Keratinocyte (primary cell): ENCODE data around the gene TXNDC5. TPM values are rescaled to one million over a fixed set of nuclear protein-coding genes. Genes with fewer than 3 reads are reported as not detected.

ENCODE experiments used
- DNase-seq: peaks from one replicate; pipeline ENCODE4 v3.0.0-alpha.2; 2011; ENCODE audit warnings: low read depth, missing footprints, low spot score
- FAIRE-seq: peaks from 2 replicates; lab custom pipeline; 2011; peaks lifted over from hg19 to GRCh38; lab: Jason Lieb, UNC
- H2AFZ ChIP-seq: 2 replicates; pipeline ENCODE4 v1.6.0; 2012; ENCODE audit warnings: low read length, control low read depth, inconsistent platforms; ENCODE audit not compliant: control insufficient read depth
- H3K27ac ChIP-seq: 2 replicates; pipeline ENCODE4 v1.5.1; 2011; ENCODE audit warnings: low read length; ENCODE audit not compliant: control insufficient read depth, insufficient read depth
- H3K27me3 ChIP-seq: 3 replicates; pipeline ENCODE4 v1.6.0; 2011; ENCODE audit warnings: low read length; ENCODE audit not compliant: control insufficient read depth, insufficient read depth; ENCODE audit errors: extremely low read depth
- H3K36me3 ChIP-seq, 2 experiments: 2 replicates in 1 of 2; 3 replicates in 1 of 2; pipeline ENCODE4 v1.5.1; 2011; ENCODE audit warnings: low read length in 2 of 2, mild to moderate bottlenecking in 1 of 2; ENCODE audit not compliant: control insufficient read depth in 2 of 2, insufficient read depth in 2 of 2; ENCODE audit errors: extremely low read depth in 1 of 2
- H3K4me1 ChIP-seq: 3 replicates; pipeline ENCODE4 v1.5.1; 2011; ENCODE audit warnings: low read length; ENCODE audit not compliant: control insufficient read depth, insufficient read depth; ENCODE audit errors: extremely low read depth
- H3K4me2 ChIP-seq: 3 replicates; pipeline ENCODE4 v1.6.0; 2011; ENCODE audit warnings: low read depth, low read length; ENCODE audit not compliant: control insufficient read depth, insufficient read depth; ENCODE audit errors: extremely low read depth
- H3K4me3 ChIP-seq, 3 experiments: fragments of 200-600 bp in 1 of 3; sonication (generic) in 1 of 3; 2 replicates in 2 of 3; 3 replicates in 1 of 3; pipeline ENCODE4 v1.5.1; 2011 to 2016; ENCODE audit warnings: low read length in 3 of 3, mild to moderate bottlenecking in 3 of 3, control low read depth in 2 of 3, inconsistent platforms in 1 of 3, low read depth in 1 of 3, mixed read lengths in 1 of 3, mixed run types in 1 of 3, moderate library complexity in 1 of 3; ENCODE audit not compliant: control insufficient read depth in 2 of 3, insufficient read depth in 2 of 3; ENCODE audit errors: extremely low read depth in 1 of 3
- H3K79me2 ChIP-seq: 2 replicates; pipeline ENCODE4 v1.6.0; 2012; ENCODE audit warnings: low read length; ENCODE audit not compliant: control insufficient read depth, insufficient read depth
- H3K9ac ChIP-seq: 3 replicates; pipeline ENCODE4 v1.6.0; 2011; ENCODE audit warnings: low read length; ENCODE audit not compliant: control insufficient read depth, insufficient read depth; ENCODE audit errors: extremely low read depth
- H3K9me1 ChIP-seq: 3 replicates; pipeline ENCODE4 v1.6.0; 2011; ENCODE audit warnings: low read length; ENCODE audit not compliant: control insufficient read depth, insufficient read depth; ENCODE audit errors: extremely low read depth
- H3K9me3 ChIP-seq: 2 replicates; pipeline ENCODE4 v1.5.1; 2012; ENCODE audit warnings: low read depth, low read length; ENCODE audit not compliant: control insufficient read depth
- H4K20me1 ChIP-seq: 3 replicates; pipeline ENCODE4 v1.6.0; 2011; ENCODE audit warnings: low read length; ENCODE audit not compliant: control insufficient read depth, insufficient read depth; ENCODE audit errors: extremely low read depth
- EZH2 ChIP-seq: IDR thresholded peaks from one replicate; pipeline ENCODE4 v1.6.1; 2012; ENCODE audit warnings: inconsistent platforms, mild to moderate bottlenecking, low read length, moderate library complexity
- dilution Hi-C: fragments of 300-500 bp; cut with MboI; formaldehyde crosslinking; loops from one replicate; pipeline ENCODE4 v1.7.0; 2020; ENCODE audit warnings: low sequenced_read_pairs; ENCODE audit not compliant: extremely low pct_ligation_motif_present
- polyA plus RNA-seq, 5 experiments: library from polyadenylated mRNA; depleted of rRNA in 3 of 5; stranded (reverse) in 3 of 5; stranded (forward) in 1 of 5; unstranded in 1 of 5; fragments of >200 nt; gene quantifications; 1 replicate in 1 of 5; 2 replicates in 3 of 5; 3 replicates in 1 of 5; pipeline versions ENCODE4 v1.2.1 to v1.2.3, GENCODE V29; 2011 to 2012; ENCODE audit warnings: missing spikeins in 2 of 5, low read depth in 1 of 5, low replicate concordance in 1 of 5
- TF ChIP-seq, protein P1 (sequence below), 3 experiments: IDR thresholded peaks in 1 of 3; conservative IDR thresholded peaks in 1 of 3; optimal IDR thresholded peaks in 1 of 3; 2 replicates in 2 of 3; 3 replicates in 1 of 3; pipeline versions ENCODE3 to v1.5.1; 2011; ENCODE audit warnings: low read length in 3 of 3, mild to moderate bottlenecking in 3 of 3, moderate library complexity in 2 of 3, control low read depth in 1 of 3, inconsistent platforms in 1 of 3; ENCODE audit not compliant: insufficient read depth in 2 of 3; ENCODE audit errors: extremely low read depth in 1 of 3

The TXNDC5 gene
- polyA plus RNA-seq, 1 donor (not counting 4 experiments of a cell fraction or from before 2014, with no cell fraction given): 112 TPM

DNA sequence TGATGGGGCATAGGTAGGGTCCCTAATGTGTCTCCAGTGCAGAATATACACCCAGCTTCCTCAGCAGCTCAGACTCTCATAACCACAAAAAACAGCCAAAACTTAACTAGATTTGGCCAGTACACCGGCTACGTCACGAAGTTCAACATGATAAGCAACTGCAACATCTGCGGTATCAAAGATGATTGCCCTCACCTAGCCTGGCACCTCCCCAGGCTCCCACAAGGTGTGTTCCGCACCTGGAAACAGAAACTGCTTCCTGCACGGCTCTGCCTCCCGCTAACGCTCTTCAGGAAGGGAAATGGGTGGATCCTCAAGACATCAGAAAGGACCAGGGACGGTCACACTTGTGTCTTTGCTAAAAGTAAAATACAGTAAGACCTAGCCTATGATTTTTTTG lies 9.5 kb downstream of the TXNDC5 start:
- no peak overlapping the region for H3K4me3 ChIP-seq
- dilution Hi-C loops: no loop called here
- no peaks in the 10 kb centered on the region for H3K27me3 ChIP-seq
- no peak overlapping the region for H3K9ac ChIP-seq
- H3K79me2 ChIP-seq: peaks cover 13% of the 10 kb centered on the region
- DNase-seq (no peak), FAIRE-seq (no peak)
- H3K9me3 ChIP-seq: no peaks in the 10 kb centered on the region
- H3K36me3 ChIP-seq: peaks cover 28 to 48% of the 10 kb centered on the region in 2 experiments
- H3K4me1 ChIP-seq: no peaks in the 10 kb centered on the region
- H3K27ac ChIP-seq: no peak overlapping the region
- TF ChIP-seq, protein P1, sequence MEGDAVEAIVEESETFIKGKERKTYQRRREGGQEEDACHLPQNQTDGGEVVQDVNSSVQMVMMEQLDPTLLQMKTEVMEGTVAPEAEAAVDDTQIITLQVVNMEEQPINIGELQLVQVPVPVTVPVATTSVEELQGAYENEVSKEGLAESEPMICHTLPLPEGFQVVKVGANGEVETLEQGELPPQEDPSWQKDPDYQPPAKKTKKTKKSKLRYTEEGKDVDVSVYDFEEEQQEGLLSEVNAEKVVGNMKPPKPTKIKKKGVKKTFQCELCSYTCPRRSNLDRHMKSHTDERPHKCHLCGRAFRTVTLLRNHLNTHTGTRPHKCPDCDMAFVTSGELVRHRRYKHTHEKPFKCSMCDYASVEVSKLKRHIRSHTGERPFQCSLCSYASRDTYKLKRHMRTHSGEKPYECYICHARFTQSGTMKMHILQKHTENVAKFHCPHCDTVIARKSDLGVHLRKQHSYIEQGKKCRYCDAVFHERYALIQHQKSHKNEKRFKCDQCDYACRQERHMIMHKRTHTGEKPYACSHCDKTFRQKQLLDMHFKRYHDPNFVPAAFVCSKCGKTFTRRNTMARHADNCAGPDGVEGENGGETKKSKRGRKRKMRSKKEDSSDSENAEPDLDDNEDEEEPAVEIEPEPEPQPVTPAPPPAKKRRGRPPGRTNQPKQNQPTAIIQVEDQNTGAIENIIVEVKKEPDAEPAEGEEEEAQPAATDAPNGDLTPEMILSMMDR (optimal IDR thresholded peaks at IDR 0.05 in 1 of 3, IDR thresholded peaks at IDR 0.05 in 1 of 3, conservative IDR thresholded peaks at IDR 0.05 in 1 of 3; ENCODE audit: extremely low read depth in 1 of 3, insufficient read depth in 2 of 3, low read length in 3 of 3): no peak
- no peak for TF ChIP-seq EZH2
- no peaks in the 10 kb centered on the region for H3K9me1 ChIP-seq
- H2AFZ ChIP-seq: no peak overlapping the region
- no peak overlapping the region for H3K4me2 ChIP-seq
- H4K20me1 ChIP-seq: no peaks in the 10 kb centered on the region

DNA sequence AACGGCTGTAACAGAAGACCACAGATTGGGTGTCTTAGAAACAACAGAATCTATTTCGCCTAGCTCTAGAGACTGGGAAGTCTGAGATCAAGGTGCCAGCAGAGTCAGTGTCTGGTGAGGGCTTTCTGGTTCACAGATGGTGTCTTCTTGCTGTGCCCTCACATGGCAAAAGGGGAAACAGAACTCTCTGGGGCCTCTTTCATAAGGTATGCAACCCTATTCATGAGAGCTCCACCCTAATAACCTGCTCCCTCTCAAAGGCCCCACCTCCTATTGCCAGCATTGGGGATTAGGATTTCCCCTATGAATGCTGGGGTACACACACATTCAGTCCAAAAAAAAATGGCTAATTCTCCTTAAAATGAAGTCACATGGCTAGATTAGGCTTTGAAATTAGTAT lies 10.0 kb downstream of the TXNDC5 start:
- Histone ChIP-seq H3K9me3 (no peaks in the 10 kb centered on the region), H3K4me1 (no peaks in the 10 kb centered on the region), H3K4me3 (no peak overlapping the region), H3K27ac (no peak overlapping the region), H3K36me3 (peaks cover 30 to 48% of the 10 kb centered on the region in 2 experiments), H3K9ac (no peak overlapping the region), H3K4me2 (no peak overlapping the region), H2AFZ (no peak overlapping the region), H3K27me3 (no peaks in the 10 kb centered on the region), H3K79me2 (peaks cover 10% of the 10 kb centered on the region), H4K20me1 (no peaks in the 10 kb centered on the region), H3K9me1 (no peaks in the 10 kb centered on the region)
- dilution Hi-C loops: no loop called here
- no peak for TF ChIP-seq EZH2
- TF ChIP-seq, protein P1 (optimal IDR thresholded peaks at IDR 0.05 in 1 of 3, IDR thresholded peaks at IDR 0.05 in 1 of 3, conservative IDR thresholded peaks at IDR 0.05 in 1 of 3; ENCODE audit: extremely low read depth in 1 of 3, insufficient read depth in 2 of 3, low read length in 3 of 3): no peak
- DNase-seq: no peak
- no peak for FAIRE-seq
